Measurements from ENCODE around the gene PSMG4. TPM values are rescaled to one million over a fixed set of nuclear protein-coding genes. Genes with fewer than 3 reads are reported as not detected.

Gene PSMG4
- total RNA-seq, 1 experiment from 2014 or later, result 35.0 TPM

DNA sequence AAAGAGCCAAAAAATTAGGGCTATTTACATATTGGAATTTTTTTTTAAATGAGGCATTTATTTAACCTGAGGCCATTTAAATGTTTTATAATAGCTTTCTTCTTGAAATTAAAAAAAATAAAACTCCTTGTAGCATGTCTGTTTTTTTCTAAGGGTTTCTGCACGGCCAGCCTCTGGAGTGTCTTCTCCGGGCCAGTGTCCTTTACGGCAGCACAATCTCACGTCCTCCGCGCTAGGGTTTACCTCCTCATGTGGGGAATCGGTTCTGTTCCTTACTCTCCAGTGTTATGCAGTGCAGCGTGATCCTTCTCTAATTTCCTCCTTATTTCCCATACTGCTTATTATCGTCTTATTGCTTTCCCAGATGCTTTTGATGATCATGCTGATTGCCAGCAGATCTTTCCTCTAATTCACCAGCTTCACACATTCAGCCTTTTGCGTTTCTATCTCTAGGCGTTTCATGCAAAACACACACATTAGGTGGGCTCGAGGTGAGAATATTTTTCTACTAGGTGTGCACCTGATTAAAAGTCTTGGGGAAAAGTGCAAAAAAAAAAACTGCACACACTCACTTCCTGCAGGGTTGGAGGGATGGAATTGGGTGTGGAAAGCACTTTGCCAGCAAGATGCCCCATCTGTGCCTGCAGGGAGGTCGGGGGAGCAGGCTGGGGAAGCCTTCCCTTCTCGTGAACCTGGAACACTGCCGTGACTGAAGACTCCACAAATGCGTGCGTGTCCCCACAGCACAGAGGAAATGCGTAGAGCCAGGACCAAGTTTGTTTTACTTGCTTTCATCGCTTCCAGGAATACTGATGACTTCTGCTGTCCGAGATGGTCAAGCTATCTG, 56.1 kb downstream of the PSMG4 start:
- Histone ChIP-seq H3K27ac (ENCODE audit: low read depth, low read length) (no peak overlapping the region), H4K20me1 (ENCODE audit: insufficient read depth) (no peaks in the 10 kb centered on the region), H3K9ac (ENCODE audit: low read length) (no peak overlapping the region), H2AFZ (ENCODE audit: low read depth, low read length, poor library complexity, severe bottlenecking) (no peak overlapping the region), H3K36me3 (ENCODE audit: control insufficient read depth in 1 of 2, insufficient read depth in 2 of 2, low read length in 2 of 2) (no peaks in the 10 kb centered on the region), H3K79me2 (ENCODE audit: insufficient read depth, low read length) (no peaks in the 10 kb centered on the region), H3K4me2 (ENCODE audit: low read length) (no peak overlapping the region), H3K27me3 (ENCODE audit: insufficient read depth, low read length) (no peaks in the 10 kb centered on the region), H3K9me3 (ENCODE audit: control insufficient read depth in 1 of 2, insufficient read depth in 1 of 2, low read depth in 1 of 2, low read length in 2 of 2) (no peaks in the 10 kb centered on the region), H3K4me1 (ENCODE audit: control insufficient read depth in 1 of 2, insufficient read depth in 2 of 2, low read length in 2 of 2) (no peaks in the 10 kb centered on the region), H3K4me3 (replicated peaks in 1 of 2; ENCODE audit: low read depth in 1 of 2, low read length in 2 of 2) (no peak overlapping the region), H3K9me2 (ENCODE audit: insufficient read depth) (no peaks in the 10 kb centered on the region)
- ChIA-PET POLR2A (no interaction called here), RAD21 (ENCODE audit: low non-redundant PET in 1 of 2, low total read pairs in 2 of 2, uncharacterized antibody in 2 of 2, unreplicated experiment in 2 of 2) (no interaction called here), CTCF (no interaction called here)
- DNase-seq (ENCODE audit: low read depth, low spot score), result no peak
- no peak for ATAC-seq
- intact Hi-C loops (cut with micrococcal nuclease), result no loop called here
- TF ChIP-seq FOSL1 (IDR thresholded peaks at IDR 0.05; ENCODE audit: low read depth) (no peak), SIN3A (IDR thresholded peaks at IDR 0.05; ENCODE audit: low read depth) (no peak), SP1 (IDR thresholded peaks at IDR 0.05; ENCODE audit: low read depth) (no peak), POLR2AphosphoS5 (IDR thresholded peaks at IDR 0.05; ENCODE audit: low read depth, low read length) (no peak)
- TF ChIP-seq, protein P1, sequence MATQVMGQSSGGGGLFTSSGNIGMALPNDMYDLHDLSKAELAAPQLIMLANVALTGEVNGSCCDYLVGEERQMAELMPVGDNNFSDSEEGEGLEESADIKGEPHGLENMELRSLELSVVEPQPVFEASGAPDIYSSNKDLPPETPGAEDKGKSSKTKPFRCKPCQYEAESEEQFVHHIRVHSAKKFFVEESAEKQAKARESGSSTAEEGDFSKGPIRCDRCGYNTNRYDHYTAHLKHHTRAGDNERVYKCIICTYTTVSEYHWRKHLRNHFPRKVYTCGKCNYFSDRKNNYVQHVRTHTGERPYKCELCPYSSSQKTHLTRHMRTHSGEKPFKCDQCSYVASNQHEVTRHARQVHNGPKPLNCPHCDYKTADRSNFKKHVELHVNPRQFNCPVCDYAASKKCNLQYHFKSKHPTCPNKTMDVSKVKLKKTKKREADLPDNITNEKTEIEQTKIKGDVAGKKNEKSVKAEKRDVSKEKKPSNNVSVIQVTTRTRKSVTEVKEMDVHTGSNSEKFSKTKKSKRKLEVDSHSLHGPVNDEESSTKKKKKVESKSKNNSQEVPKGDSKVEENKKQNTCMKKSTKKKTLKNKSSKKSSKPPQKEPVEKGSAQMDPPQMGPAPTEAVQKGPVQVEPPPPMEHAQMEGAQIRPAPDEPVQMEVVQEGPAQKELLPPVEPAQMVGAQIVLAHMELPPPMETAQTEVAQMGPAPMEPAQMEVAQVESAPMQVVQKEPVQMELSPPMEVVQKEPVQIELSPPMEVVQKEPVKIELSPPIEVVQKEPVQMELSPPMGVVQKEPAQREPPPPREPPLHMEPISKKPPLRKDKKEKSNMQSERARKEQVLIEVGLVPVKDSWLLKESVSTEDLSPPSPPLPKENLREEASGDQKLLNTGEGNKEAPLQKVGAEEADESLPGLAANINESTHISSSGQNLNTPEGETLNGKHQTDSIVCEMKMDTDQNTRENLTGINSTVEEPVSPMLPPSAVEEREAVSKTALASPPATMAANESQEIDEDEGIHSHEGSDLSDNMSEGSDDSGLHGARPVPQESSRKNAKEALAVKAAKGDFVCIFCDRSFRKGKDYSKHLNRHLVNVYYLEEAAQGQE (IDR thresholded peaks at IDR 0.05; ENCODE audit: low read depth), result no peak
- TF ChIP-seq, protein P2, sequence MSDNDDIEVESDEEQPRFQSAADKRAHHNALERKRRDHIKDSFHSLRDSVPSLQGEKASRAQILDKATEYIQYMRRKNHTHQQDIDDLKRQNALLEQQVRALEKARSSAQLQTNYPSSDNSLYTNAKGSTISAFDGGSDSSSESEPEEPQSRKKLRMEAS (IDR thresholded peaks at IDR 0.05), result no peak
- BruUV-seq (replicated peaks), result no TSS peak
